Fibroblast of skin of abdomen (primary cell): ENCODE data around the gene SORCS3.
"Not testable (repeated sequence)": the region's sequence is repeated elsewhere in the genome, so short reads cannot be mapped to it uniquely, and the experiment has no call there.

ENCODE experiments used
- DNase-seq: peaks from one replicate; pipeline ENCODE4 v3.0.0-alpha.2; 2013

SORCS3 gene

GRCh38 chr10:104690959-104691358, 49.9 kb downstream of the SORCS3 start:
- DNase-seq: no peak

GRCh38 chr10:104694074-104694473, 53.0 kb downstream of the SORCS3 start:
- no peak for DNase-seq

- not testable (repeated sequence) for DNase-seq
These were observed 62.2 kb downstream of the SORCS3 start for GRCh38 chr10:104703262-104703661.

- no peak for DNase-seq
These were observed 65.8 kb downstream of the SORCS3 start for GRCh38 chr10:104706886-104707285.

- no peak for DNase-seq
These were observed 66.7 kb downstream of the SORCS3 start for GRCh38 chr10:104707602-104708459.

GRCh38 chr10:104711302-104711721, 70.2 kb downstream of the SORCS3 start:
- no peak for DNase-seq

GRCh38 chr10:104730593-104730992, 89.5 kb downstream of the SORCS3 start:
- not testable (repeated sequence) for DNase-seq

GRCh38 chr10:104731192-104731591, 90.1 kb downstream of the SORCS3 start:
- DNase-seq: no peak

GRCh38 chr10:104732222-104732621, 91.1 kb downstream of the SORCS3 start:
- DNase-seq: no peak

GRCh38 chr10:104734433-104734832, 93.3 kb downstream of the SORCS3 start:
- no peak for DNase-seq

- no peak for DNase-seq
These were observed 94.1 kb downstream of the SORCS3 start for GRCh38 chr10:104735036-104735756.

GRCh38 chr10:104735757-104736391, 94.8 kb downstream of the SORCS3 start:
- DNase-seq: no peak

GRCh38 chr10:104741127-104741526, 100.0 kb downstream of the SORCS3 start:
- DNase-seq: no peak

GRCh38 chr10:104744052-104744451, 103.0 kb downstream of the SORCS3 start:
- no peak for DNase-seq

GRCh38 chr10:104750291-104750690, 109.2 kb downstream of the SORCS3 start:
- no peak for DNase-seq

GRCh38 chr10:104762793-104763192, 121.7 kb downstream of the SORCS3 start:
- no peak for DNase-seq

- peak; percentile 41 for DNase-seq
These were observed 125.3 kb downstream of the SORCS3 start for GRCh38 chr10:104766341-104766740.

- DNase-seq: no peak
These were observed 126.2 kb downstream of the SORCS3 start for GRCh38 chr10:104767282-104767681.

GRCh38 chr10:104767745-104768144, 126.7 kb downstream of the SORCS3 start:
- DNase-seq: peak; percentile 1

- DNase-seq: no peak
These were observed 132.0 kb downstream of the SORCS3 start for GRCh38 chr10:104773105-104773504.

- no peak for DNase-seq
These were observed 133.1 kb downstream of the SORCS3 start for GRCh38 chr10:104774234-104774633.

- DNase-seq: no peak
These were observed 136.2 kb downstream of the SORCS3 start for GRCh38 chr10:104777086-104777799.

GRCh38 chr10:104778371-104778770, 137.3 kb downstream of the SORCS3 start:
- no peak for DNase-seq
